Fibroblast of upper back skin (primary cell): ENCODE measurements around the gene FGF14.

Experiments
- DNase-seq: peaks from one replicate; pipeline ENCODE4 v3.0.0-alpha.2; 2013

Gene FGF14

DNA sequence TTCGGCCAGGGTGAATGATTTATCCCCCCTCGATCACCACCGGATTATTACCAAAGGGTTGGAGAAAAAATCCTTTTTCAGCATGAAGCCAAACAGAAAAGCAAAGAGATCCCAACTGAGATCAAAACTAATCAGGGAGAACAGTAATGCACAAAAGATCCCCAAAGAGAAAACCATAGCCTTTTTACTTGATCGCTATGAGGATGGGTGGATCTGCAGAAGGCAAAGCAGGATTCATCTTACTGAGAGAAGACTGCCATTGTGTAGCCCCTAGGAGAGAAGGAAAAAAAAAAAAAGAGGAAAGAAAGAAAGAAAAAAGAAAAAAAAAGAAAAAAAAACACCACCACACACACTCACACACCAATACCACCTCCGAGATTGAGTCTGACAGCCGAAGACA is at the start of gene FGF14:
Gene FGF14, minus strand, starts transcription at position 283 of the 400 bp plus-strand sequence.
- no peak for DNase-seq

DNA sequence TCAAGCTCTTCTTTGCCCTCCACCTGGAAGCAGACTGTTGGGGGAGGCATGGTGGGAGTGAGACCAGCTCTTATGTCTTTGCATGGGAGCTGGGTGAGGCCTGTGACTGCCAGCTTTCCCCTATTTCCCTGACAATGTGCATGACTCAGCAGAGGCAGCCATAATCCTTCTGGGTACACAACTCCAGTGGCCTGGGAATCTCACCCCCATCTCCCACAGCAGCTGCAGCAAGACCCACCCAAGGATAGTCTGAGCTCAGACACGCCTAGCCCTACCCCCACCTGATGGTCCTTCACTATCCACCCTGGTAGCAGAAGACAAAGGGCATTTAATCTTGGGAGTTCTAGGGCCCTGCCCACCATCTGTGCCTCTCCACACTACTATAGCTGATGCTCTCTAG is 41.4 kb upstream of the FGF14 start:
- DNase-seq: no peak

DNA sequence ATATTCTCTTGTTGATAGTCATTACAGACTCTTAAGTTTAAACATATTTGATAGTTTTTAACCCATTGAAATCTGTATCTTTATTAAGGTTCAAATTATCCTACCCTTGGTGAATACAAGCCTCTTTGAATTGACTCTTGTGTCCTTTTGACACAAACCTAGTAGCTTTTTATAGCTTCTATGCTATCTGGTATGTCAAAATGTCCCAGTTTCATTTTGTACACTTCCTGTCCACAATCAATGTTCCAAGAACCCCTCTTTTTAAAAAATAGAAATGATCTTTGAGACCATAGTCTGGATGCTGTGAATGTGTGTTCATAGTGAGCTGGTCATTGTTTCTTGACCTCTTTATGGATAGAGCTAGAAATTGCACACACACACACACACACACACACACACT is 39.2 kb upstream of the FGF14 start:
- DNase-seq: no peak

DNA sequence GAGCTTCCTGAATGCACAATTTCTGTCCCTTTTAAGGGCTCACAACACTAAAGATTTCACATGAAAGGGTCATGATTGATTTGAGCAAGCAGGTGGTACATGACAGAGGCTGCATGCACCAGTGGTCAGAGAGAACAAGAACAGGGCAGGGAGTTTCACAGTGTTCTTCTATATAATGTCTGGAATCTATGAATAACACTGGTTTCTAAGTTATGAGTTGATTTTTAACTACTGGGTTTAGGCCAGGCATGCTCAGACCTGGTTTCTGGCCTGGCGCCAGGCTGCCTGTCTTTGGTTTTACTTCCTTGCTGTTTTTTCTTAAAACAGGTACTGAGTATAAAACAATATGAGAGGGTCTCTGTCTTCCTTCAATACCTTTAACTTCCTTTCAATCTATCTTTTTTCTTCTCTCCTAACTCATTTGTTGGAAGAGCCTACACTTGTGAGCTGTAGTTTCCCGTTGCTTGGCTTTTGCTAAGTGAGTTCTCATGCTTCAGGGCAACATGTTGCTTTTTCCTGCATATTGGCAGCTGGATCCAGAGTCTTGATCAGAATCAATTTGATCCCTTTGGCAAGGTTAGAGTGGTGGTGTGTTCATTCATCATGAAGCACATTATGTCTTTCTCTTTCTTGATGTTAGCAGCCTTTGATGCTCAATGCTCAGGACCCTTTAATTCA is 38.5 kb upstream of the FGF14 start:
- no peak for DNase-seq

DNA sequence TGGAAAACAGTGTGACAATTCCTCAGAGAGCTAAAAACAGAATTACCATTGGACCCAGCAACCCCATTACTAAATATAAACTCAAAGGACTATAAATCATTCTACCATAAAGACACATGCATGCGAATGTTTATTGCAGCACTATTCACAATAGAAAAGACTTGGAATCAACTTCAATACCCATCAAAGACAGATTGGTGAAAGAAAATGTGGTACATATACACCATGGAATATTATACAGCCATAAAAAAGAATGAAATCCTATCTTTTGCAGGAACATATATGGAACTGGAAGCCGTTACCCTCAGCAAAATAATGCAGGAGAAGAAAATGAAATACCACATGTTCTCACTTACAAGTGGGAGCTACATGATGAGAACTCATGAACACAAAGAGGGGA is 20.8 kb upstream of the FGF14 start:
- no peak for DNase-seq

DNA sequence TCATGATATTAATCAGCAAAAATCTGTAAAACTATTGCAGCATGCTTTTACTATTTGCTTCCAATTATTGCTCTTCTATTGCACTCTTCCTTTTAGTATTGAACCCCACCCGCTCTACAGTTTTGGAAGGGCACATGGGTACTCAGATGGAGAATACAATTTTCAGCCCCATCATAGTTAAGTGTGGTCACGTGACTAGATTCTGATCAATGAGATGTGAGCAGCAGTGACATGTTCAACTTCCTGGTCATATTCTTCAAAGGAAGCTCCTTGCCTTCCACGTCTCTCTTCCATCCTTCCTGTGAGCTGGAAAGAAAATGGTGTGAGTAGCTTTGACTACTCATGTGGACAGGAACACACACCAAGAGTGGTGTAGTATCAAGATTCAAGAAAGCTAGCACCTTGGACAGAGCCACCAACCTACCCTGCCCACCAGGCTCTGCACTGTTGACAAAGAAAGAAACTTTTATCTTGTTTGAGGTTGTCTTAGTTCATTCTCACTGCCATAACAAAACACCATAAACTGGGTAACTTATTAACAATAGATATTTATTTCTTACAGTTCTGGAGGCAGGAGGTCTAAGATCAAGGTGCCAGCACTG is 3.8 kb upstream of the FGF14 start:
- DNase-seq: no peak

DNA sequence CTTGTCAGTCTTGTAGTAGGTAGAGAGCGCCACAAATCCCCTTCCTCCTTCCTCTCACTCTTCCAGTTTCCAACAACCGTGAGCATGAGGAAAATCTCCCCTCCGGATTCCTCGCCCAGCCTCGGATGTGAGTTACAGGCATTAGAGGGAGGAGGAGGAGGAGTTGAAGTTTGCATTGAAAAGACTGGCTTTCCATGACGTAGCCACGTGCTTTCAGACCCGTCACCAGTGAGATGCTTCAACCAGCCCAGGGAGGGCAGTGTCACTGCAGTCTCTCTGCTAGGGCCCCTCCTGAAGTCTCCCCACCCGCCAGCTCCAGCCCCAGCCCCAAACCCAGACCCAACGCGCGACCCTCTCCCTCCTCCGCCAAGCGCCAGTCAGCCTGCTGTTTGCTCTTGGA is 442 bp upstream of the FGF14 start:
- peak; percentile 28 for DNase-seq

DNA sequence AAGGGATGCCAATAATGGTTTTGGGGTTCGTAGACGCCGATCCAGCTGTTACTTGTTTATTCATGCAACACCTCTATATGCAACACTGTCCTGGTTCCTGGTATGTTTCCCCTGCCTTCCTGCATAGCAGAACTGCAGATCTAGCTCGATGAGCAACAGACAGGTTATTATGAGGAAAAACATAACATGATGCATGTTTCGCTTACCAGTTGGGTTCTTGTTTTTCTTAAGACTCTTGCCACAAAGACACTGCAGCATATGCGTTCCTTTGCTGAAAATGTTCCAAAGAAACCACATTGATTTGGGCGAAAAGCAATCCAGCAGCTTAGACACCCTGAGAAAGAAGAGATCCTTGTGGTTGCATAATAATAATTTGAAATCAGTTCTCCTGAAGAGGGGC is 583 bp downstream of the FGF14 start:
- no peak for DNase-seq

DNA sequence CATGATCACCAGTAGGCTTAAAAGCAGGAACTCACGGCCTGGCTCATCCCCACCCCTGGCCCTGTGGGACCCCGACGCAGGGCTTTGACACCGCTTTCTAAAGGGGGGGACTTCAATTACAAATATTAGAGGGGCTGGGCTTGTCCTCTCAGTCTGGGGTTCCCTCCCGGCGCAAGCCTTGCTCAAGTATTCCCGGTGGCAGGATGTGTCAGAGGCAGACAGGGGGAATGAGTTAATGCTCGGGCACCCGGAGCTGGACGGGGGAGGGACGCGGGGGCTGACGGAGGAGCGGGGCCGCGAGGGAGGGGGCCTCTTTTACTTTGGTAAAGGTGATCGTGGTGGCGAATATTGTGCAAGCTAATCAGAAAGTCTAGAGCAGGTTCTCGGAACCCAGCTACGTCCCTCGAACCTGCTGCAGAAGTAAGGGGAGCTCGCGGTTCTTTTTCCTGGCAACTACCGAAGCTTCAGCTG is 1.1 kb downstream of the FGF14 start:
- no peak for DNase-seq

DNA sequence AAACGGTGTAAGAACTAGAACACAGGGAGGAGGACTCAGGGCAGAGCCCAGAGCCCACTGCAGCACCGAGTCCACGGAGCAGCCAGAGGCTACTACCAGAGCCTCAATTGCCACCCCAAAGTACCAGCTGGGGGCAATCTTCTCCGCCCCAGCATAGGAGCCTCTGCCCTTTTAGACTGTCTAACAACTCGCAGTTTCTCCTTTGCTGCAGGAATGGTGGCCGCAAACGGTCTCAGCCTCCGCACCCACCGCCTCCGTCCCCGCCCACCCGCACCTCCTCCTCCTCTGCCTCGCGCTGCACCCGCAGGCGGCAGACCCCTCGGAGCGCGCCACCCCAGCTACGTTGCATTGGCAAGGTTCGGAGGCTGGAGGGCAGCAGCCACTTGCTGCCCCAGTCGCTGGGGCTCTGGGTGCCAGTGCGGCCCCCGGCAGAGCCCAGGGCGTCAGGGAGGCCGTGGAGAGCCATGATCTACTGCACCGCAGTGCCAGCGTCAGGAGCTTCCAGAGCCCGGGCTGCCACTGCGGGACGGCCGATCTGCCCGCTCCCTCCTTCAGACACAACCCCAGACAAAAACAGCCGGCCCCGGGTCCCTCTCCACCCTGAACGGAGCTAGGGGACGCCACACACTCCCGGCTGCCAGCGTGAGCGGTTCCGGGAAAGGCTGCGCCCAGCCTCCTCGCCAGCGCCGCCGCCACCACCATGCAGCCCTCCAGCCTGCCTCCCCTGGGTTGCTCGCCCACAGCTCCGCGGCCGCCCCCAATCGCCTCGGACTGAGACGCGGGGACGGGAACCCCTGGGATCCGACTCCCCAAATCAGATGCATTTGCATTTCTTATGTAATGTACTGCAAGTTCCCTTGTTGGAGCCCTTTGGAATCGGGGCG is 1.8 kb downstream of the FGF14 start:
- DNase-seq: no peak

DNA sequence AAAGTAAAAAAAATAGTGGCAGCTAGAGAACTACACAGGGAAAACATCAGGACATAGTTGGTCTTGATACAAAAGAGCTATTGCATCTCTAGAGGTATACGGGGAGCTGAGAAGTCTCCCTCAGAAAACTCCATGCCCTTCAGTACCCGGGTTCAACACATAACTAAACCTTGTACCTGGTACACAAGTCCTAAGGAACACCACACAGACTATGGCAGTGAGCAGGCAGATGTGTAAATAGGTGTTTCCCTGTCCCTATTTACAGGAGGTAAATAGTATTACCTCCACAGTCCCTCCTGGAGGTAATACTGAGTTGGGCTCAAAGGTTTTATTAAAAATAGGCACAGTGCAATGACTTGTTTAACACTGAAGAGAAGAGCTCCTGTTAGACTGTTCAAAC is 5.9 kb downstream of the FGF14 start:
- DNase-seq: no peak

DNA sequence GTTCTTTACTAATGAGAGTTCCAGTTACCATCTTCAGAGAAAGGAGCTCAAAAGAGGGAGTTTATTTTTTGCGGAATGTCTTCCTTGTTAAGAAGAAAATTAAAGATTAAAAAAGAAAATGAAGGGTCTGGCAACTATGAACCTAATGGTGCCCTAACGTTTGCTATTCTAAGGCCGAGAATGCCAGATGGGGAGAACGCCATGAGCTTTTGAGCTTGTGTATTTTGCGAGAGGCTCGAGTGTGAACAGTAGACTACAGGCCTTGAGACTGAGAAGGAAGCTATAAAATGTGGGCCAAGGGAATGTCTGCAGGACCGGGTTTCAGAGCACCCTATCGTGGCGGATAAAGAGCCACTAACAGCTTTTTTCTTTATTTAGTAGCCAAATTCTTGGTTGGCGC is 6.7 kb downstream of the FGF14 start:
- DNase-seq: no peak

DNA sequence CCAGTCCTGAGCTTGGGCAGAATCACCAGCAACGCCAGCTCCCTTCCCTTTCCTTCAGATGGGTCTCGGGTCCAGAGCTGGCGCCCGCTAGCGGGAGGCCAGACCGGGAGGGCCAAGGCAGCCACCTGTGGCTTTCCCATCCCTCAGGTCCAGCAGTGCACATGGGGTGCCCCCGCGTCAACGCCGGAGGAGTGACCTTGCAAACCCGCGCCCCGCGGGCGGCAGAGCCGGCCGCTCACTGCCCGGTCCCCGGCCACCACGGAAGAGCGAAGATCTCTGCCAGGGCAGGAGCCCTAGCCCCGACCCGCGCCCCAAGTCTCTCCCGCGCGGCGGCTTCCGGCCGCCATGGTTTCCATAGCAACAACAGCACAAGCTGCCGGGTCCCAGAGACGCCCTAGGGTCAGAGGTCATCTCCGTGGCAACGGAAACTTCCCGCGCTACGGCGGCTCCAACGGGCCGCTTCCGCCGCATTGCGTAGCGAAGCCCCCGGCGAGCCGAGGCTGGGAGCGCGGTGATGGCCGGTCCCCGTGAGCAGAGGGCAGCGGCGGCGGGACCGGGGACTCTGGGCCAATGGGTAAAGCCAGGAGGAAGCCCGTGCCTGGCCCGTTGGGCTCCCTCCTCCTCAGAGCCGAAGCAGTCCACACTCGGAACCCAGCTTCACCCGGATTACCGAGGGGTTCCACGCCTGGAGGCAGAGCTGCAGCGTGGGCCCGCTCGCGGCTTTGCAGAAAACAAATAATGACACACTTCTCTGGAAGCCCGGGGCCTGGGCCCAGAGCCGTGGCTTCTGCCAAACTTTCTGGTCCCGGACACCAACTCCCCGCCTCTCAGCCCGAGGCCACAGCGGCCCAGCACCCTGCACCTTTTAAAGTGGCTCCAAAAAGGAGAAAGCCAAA is 7.4 kb downstream of the FGF14 start:
- DNase-seq: peak; percentile 88

DNA sequence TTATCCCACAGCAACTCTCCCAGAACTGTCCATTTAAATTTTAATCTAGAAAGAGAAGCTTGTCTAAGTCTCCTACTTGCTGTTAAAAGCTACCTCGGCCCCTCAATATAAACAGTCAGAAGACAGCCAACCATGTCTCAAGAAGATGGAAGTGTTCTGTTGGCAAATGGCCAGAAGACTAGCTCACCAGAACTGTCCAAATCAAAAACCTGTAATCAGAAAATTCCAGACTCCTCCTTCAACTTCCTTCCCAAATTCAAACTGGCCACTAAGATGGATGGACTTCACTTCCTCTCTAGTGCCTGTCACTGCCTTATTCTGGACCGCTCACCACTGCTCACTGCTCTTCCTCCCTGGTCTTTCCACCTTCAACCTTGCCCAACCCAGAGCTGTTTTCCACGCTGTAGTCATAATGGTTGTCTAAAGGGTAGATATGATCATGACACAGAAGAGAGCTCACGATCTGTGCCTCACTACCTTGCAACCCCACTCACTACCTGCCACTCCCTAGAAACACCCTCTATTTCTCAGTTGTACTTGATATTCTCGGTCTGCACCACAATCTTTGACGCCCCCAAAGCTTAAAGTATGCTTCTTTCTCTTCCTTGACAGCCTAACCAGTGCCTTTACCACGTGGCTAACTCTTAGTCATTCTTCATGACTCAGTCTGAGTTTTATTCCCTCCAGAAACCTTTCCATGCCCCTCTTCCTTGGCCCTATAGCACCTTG is 9.2 kb downstream of the FGF14 start:
- no peak for DNase-seq

DNA sequence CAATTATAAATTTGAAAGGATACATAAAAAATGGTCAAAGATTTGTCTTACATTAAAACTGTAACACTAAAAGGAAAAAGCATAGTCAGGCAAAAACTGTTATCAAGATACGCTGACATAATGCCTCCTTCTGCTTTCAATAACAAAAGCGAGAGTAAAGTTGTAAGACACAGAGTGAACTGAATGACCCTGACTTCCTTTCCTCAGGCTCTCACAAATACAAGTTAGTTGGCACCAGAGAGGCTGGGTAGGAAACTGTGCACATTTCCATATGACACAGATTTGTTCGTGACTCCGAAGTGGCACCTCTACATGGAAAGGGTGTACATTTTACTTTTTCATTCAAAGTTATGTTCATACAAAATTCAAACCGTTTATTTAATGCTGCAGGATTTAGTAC is 15.4 kb downstream of the FGF14 start:
- DNase-seq: no peak

DNA sequence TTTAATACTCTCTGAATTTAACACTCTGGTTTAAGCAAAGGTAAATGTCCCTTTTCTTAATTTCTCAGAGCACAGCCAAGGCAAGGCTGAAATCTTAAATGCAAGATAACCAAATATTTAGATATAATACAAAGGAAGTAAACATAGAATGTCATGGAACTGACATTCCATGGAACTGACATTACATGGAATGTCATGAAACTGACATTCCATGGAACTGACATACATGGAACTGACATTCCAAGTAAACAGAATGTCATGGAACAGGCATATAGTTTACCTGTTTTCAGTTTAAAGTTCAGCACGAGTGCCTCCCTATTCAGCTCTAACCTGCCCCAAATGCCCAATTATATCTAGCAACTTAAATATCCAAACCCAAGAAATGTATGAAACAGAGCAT is 21.8 kb downstream of the FGF14 start:
- no peak for DNase-seq

DNA sequence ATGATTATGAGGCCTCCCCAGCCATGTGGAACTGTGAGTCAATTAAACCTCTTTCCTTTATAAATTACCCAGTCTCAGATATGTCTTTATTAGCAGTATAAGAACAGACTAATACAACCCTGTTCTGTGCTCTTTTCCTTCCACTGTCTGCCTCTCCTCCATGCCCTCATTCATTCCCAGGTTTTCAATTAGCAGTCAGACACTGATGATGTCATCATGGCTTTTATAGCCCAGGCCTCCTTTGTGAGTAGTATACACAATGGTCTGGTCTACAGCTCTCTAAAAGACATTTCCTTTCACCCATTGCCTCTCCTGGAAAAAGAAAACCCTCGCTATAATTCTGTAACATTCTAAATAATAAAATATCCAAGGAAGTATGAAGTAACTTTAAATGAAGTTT is 25.5 kb downstream of the FGF14 start:
- no peak for DNase-seq

DNA sequence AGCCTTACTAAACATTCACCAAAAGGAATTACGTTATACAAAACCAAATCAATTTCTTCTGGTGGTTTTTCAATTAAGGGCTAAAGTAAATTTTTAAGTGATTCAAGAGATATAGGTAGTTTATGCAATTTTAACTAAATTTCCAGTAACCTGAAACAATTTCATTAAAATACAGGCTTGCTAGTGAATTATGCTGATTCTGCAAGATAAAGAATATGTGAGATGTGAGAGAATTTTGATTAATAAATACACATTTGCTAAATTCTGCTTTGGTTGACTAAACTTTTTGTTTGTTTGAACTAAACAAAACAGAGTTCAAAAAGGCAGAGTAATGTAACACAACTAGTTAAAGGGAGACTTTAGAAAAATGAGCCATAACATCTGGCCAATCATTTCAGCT is 27.1 kb downstream of the FGF14 start:
- no peak for DNase-seq

DNA sequence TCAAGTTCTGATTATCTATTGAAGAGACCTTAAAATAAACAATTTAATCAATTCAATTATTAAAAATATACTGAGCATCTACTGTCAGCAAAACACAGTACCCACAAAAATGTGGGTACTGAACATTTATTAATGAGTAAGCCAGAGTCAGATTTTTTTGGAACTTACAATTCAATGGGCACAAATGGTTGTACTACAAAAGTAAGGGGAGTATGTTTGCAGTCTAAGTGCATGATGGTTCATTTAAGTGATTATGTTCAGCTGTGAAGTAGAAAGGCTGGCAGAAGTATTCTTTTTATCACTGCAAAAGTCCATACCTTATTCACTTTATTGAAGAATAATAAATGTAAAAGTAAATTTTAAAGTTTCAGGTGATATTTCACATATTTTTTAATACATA is 27.6 kb downstream of the FGF14 start:
- no peak for DNase-seq

DNA sequence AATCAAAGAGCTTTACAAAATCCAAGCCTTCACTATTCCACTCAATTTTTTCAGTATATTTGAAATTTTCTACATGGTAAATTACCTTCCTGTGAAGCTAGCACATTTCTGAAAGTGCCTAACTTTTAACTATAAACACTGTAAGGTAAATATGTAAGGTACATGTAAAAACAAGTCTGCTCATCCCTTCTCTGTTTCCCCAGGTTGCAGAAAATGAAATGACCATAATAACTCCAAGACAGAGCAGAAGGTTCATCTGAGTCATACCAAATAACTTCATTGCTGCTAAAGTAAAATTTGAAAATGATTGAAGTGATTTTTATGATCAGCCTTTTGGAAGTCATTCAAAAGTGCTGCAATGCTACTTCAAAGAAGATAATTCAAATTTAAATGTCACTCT is 28.6 kb downstream of the FGF14 start:
- DNase-seq: no peak

DNA sequence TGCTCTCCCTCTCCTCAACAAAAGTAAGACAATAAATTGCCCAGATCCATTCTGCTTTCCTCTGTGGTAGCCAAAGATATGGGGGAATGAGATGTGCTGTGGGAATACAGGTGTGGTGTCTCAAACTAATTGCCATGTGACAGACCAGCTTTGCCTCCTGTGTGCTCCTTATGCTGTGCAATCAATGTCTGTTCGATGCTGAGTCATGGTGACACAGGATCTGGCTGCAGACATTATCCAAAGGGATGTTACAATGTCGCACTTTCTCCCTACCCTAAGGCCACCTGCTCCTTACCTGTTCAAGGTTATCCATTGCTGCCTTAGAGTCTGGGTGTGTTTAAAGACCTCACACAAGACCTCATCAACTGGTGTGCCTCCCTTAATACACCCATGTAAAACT is 32.5 kb downstream of the FGF14 start:
- no peak for DNase-seq

DNA sequence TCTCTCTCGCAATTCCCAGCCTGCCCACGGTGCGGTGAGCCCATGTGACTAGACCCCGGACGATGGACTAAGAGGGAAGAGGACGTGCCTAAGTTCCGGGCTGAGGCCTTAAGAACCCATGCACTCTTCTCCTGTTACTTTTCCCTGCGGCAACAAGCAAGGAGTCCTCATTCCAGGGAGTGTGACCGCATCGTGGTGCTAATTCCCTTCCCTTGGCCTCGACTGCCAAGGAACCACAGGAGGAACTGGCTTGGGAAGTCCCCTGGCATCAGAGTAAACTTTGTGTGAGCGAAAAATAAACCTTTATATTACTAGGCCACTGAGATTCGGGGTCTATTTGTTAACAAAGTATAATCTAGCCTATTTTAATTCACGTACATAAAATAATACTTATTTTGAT is 34.0 kb downstream of the FGF14 start:
- no peak for DNase-seq
